ENCODE measurements around the gene CCDC120.

DNA sequence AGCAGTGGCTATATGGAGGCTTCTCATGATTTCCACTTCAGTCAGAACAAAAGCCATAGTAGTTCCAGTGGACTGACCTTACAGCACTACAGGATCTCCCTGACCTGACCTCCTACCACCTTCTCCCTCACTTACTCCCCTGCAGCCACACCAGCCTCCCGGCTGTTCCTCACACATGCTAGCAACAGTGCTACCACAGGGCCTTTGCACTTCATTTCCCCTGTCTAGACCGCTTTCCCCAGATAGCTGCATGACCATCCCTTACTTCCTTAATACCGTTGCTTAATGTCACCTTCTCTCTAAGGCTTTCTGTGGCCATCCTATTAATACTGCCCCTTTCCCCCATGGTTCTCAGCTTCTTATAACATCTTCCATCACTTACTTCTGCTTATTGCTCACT lies 51.6 kb downstream of the CCDC120 start:
- no peak for TF ChIP-seq EZH2 (IDR thresholded peaks at IDR 0.05; ENCODE audit: low read length, unreplicated experiment)
- TF ChIP-seq, protein P1, sequence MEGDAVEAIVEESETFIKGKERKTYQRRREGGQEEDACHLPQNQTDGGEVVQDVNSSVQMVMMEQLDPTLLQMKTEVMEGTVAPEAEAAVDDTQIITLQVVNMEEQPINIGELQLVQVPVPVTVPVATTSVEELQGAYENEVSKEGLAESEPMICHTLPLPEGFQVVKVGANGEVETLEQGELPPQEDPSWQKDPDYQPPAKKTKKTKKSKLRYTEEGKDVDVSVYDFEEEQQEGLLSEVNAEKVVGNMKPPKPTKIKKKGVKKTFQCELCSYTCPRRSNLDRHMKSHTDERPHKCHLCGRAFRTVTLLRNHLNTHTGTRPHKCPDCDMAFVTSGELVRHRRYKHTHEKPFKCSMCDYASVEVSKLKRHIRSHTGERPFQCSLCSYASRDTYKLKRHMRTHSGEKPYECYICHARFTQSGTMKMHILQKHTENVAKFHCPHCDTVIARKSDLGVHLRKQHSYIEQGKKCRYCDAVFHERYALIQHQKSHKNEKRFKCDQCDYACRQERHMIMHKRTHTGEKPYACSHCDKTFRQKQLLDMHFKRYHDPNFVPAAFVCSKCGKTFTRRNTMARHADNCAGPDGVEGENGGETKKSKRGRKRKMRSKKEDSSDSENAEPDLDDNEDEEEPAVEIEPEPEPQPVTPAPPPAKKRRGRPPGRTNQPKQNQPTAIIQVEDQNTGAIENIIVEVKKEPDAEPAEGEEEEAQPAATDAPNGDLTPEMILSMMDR (conservative IDR thresholded peaks at IDR 0.05; ENCODE audit: low read depth, low read length) = no peak
- TF ChIP-seq EZH2phosphoT487 (IDR thresholded peaks at IDR 0.05; ENCODE audit: borderline replicate concordance, low read length) = no peak

All from PC-3 (cell line).